Endodermal cell (in vitro differentiated cells): ENCODE measurements around the gene SLC39A13. TPM values are rescaled to one million over a fixed set of nuclear protein-coding genes. Genes with fewer than 3 reads are reported as not detected.

Experiments
- DNase-seq: peaks from one replicate; pipeline ENCODE4 v3.0.0-alpha.2; 2017
- H3K27ac ChIP-seq: 2 replicates; pipeline ENCODE4 v1.5.1; 2013; ENCODE audit warnings: mild to moderate bottlenecking, low read depth, low read length, moderate library complexity
- H3K27me3 ChIP-seq: 2 replicates; pipeline ENCODE4 v1.6.1; 2013; ENCODE audit warnings: mild to moderate bottlenecking, low read length, moderate library complexity; ENCODE audit not compliant: insufficient read depth, control insufficient read depth, poor library complexity, severe bottlenecking
- H3K36me3 ChIP-seq: 2 replicates; pipeline ENCODE4 v1.7.0; 2013; ENCODE audit warnings: mild to moderate bottlenecking, low read length, moderate library complexity; ENCODE audit not compliant: control insufficient read depth, insufficient read depth
- H3K4me1 ChIP-seq: one replicate; pipeline ENCODE4 v1.7.0; 2013; ENCODE audit warnings: low read length; ENCODE audit not compliant: control insufficient read depth, insufficient read depth
- H3K4me3 ChIP-seq: 2 replicates; pipeline ENCODE4 v1.5.1; 2013; ENCODE audit warnings: mild to moderate bottlenecking, low read length, moderate library complexity
- H3K9ac ChIP-seq: 2 replicates; pipeline ENCODE4 v1.6.1; 2013; ENCODE audit warnings: mild to moderate bottlenecking, low read length, moderate library complexity; ENCODE audit not compliant: poor library complexity, severe bottlenecking; ENCODE audit errors: extremely low read depth
- H3K9me3 ChIP-seq: 2 replicates; pipeline ENCODE4 v1.6.1; 2013; ENCODE audit warnings: mild to moderate bottlenecking, low read length, moderate library complexity; ENCODE audit not compliant: control insufficient read depth
- H3K27ac Mint-ChIP-seq: 2 replicates; pipeline ENCODE4 v1.8.0; 2020; ENCODE audit warnings: mixed read lengths
- H3K27me3 Mint-ChIP-seq: 2 replicates; pipeline ENCODE4 v1.8.0; 2021; ENCODE audit warnings: mild to moderate bottlenecking, mixed read lengths; ENCODE audit not compliant: insufficient read depth
- H3K36me3 Mint-ChIP-seq: 2 replicates; pipeline ENCODE4 v1.8.0; 2020; ENCODE audit warnings: low read depth, mixed read lengths
- H3K4me1 Mint-ChIP-seq: 2 replicates; pipeline ENCODE4 v1.8.0; 2020; ENCODE audit warnings: mixed read lengths
- H3K4me3 Mint-ChIP-seq: 2 replicates; pipeline ENCODE4 v1.8.0; 2020; ENCODE audit warnings: mild to moderate bottlenecking, moderate library complexity, mixed read lengths
- H3K9me3 Mint-ChIP-seq: 2 replicates; pipeline ENCODE4 v1.8.0; 2020; ENCODE audit warnings: mild to moderate bottlenecking, mixed read lengths
- CTCF ChIP-seq: fragments of 200-600 bp; sonication (generic); conservative IDR thresholded peaks from 2 replicates; pipeline ENCODE4 v1.5.0; 2021; ENCODE audit warnings: antibody characterized with exemption, mild to moderate bottlenecking
- WGBS, 2 experiments: methylation state at CpG; one replicate each; pipeline versions ENCODE4 v1.1.5 to v1.1.7; 2013; ENCODE audit warnings: missing lambda C conversion rate in 2 of 2, mixed read lengths in 1 of 2; ENCODE audit not compliant: insufficient coverage in 1 of 2, insufficient read length in 1 of 2; 5-methylcytosine and 5-hydroxymethylcytosine counted together
- total RNA-seq, 2 donors: library from RNA; stranded (reverse); fragmentation: NEBNext Ultra II Directional in 1 of 2; extraction: Animal tissue kit (Norgen Biotek cat#: 25700) in 1 of 2; gene quantifications; 2 replicates in 1 of 2; 3 replicates in 1 of 2; pipeline ENCODE4 v1.2.1, GENCODE V29; 2021

SLC39A13 gene
- total RNA-seq, 2 donors from 2014 or later = 34.7 to 40.4 TPM

GRCh38 chr11:47430524-47430923, 22.1 kb downstream of the SLC39A13 start:
- no peaks in the 10 kb centered on the region for H3K9me3 ChIP-seq
- no peak for TF ChIP-seq CTCF
- no peak overlapping the region for H3K9ac ChIP-seq
- H3K27me3 ChIP-seq = no peaks in the 10 kb centered on the region
- Mint-ChIP-seq H3K27me3 (no peaks in the 10 kb centered on the region), H3K36me3 (peaks cover 2% of the 10 kb centered on the region), H3K4me3 (no peak overlapping the region), H3K9me3 (no peaks in the 10 kb centered on the region), H3K4me1 (peaks cover 1% of the 10 kb centered on the region), H3K27ac (no peak overlapping the region)
- no peaks in the 10 kb centered on the region for H3K4me1 ChIP-seq
- DNase-seq = no peak
- 64 to 86% methylated on average over 3 to 5 of the region's 5 CpGs for whole genome bisulfite sequencing, 2 experiments
- no peak overlapping the region for H3K4me3 ChIP-seq
- no peaks in the 10 kb centered on the region for H3K36me3 ChIP-seq
- H3K27ac ChIP-seq = peak overlapping the region; percentile 41

DNA sequence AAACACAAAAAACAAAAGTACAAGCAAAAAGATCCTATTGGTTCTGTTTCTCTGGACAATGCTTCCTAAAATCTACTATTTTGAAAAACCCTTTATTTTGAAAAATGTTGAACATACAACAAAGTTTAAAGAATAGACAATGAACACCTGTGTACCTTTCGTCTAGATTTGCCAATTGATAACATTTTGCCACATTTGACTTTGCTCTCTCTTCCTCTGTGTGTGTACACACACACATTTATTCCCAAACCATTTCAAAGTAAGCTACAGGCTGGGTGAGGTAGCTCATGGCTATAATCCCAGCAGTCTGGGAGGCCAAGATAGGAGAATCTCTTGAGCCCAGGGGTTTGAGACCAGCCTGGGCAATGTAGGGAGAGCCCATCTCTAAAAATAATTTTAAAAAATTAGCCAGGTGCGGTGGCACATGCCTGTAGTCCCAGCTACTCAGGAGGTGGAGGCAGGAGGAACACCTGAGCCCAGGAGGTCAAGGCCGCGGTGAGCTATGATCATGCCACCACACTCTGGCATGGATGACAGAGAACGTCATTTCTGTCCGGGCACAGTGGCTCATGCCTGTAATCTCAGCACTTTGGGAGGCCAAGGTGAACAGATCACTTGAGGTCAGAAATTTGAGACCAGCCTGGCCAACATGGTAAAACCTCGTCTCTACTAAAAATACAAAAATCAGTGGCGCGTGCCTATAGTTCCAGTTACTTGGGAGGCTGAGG, 23.1 kb downstream of the SLC39A13 start:
- Mint-ChIP-seq H3K4me1 (no peaks in the 10 kb centered on the region), H3K9me3 (no peaks in the 10 kb centered on the region), H3K27ac (no peak overlapping the region), H3K36me3 (no peaks in the 10 kb centered on the region), H3K27me3 (no peaks in the 10 kb centered on the region), H3K4me3 (no peak overlapping the region)
- no peak overlapping the region for H3K27ac ChIP-seq
- DNase-seq = no peak
- WGBS, 2 experiments = 96 to 100% methylated on average over 9 of the region's 9 CpGs
- no peak overlapping the region for H3K4me3 ChIP-seq
- TF ChIP-seq CTCF = no peak
- H3K27me3 ChIP-seq = no peaks in the 10 kb centered on the region
- H3K4me1 ChIP-seq = no peaks in the 10 kb centered on the region
- H3K9ac ChIP-seq = no peak overlapping the region
- no peaks in the 10 kb centered on the region for H3K36me3 ChIP-seq
- H3K9me3 ChIP-seq = no peaks in the 10 kb centered on the region

- TF ChIP-seq CTCF = no peak
- no peaks in the 10 kb centered on the region for H3K4me1 Mint-ChIP-seq
- H3K4me3 ChIP-seq = no peak overlapping the region
These were observed 24.8 kb downstream of the SLC39A13 start for GRCh38 chr11:47433157-47433556.

More at GRCh38 chr11:47433157-47433556, 24.8 kb downstream of the SLC39A13 start:
- no peaks in the 10 kb centered on the region for H3K36me3 ChIP-seq
- H3K9me3 ChIP-seq = no peaks in the 10 kb centered on the region
- Mint-ChIP-seq H3K9me3 (peaks cover 3% of the 10 kb centered on the region), H3K27ac (no peak overlapping the region), H3K36me3 (peaks cover 2% of the 10 kb centered on the region), H3K4me3 (no peak overlapping the region), H3K27me3 (no peaks in the 10 kb centered on the region)
- no peaks in the 10 kb centered on the region for H3K27me3 ChIP-seq
- WGBS, 2 experiments = 59 to 91% methylated on average over 3 of the region's 3 CpGs
- H3K9ac ChIP-seq = no peak overlapping the region
- no peaks in the 10 kb centered on the region for H3K4me1 ChIP-seq
- DNase-seq = no peak
- no peak overlapping the region for H3K27ac ChIP-seq
